GM12872 (cell line): ENCODE results near the gene IFITM5.

ENCODE experiments used
- CTCF ChIP-seq: IDR thresholded peaks from 3 replicates; pipeline ENCODE4 v1.5.1; 2011; ENCODE audit warnings: low read depth, mild to moderate bottlenecking, low read length, moderate library complexity; ENCODE audit not compliant: insufficient read depth

Gene IFITM5

GRCh38 chr11:330694-331357, 31.5 kb upstream of the IFITM5 start:
- no peak for TF ChIP-seq CTCF

- TF ChIP-seq CTCF: no peak
Observed at GRCh38 chr11:330307-330693, 31.0 kb upstream of the IFITM5 start.

GRCh38 chr11:329886-330253, 30.5 kb upstream of the IFITM5 start:
- TF ChIP-seq CTCF: no peak

GRCh38 chr11:328012-328411, 28.7 kb upstream of the IFITM5 start:
- no peak for TF ChIP-seq CTCF

- no peak for TF ChIP-seq CTCF
Observed at GRCh38 chr11:327581-327923, 28.2 kb upstream of the IFITM5 start.

GRCh38 chr11:326842-327580, 27.7 kb upstream of the IFITM5 start:
- no peak for TF ChIP-seq CTCF

GRCh38 chr11:326592-326841, 27.2 kb upstream of the IFITM5 start:
- TF ChIP-seq CTCF: no peak
